HepG2 (cell line): ENCODE results near the gene PRICKLE3. TPM values are rescaled to one million over a fixed set of nuclear protein-coding genes. Genes with fewer than 3 reads are reported as not detected.

Experiments used
- ATAC-seq: fragments of 200-7000 bp; cut with Tn5 transposase; 3 replicates; pipeline ENCODE4 v1.9.1; 2020; ENCODE audit warnings: mild to moderate bottlenecking, moderate library complexity
- BruUV-seq: library from RNA; stranded (reverse); fragments of 400-500 nt; replicated peaks from 2 replicates; lab custom pipeline; 2021; lab: Mats Ljungman, UMichigan
- CTCF ChIA-PET: fragments of 300-600 bp; formaldehyde crosslinking; extraction: SDS; loops from one replicate; lab custom pipeline; 2021; ENCODE audit warnings: low total read pairs, inconsistent platforms, low intra/inter-chr PET ratio; lab: Yijun Ruan, JAX
- POLR2A ChIA-PET: fragments of 350-600 bp; sonication (Branson Sonifier 250); formaldehyde crosslinking; loops from one replicate; lab custom pipeline; 2020; ENCODE audit warnings: antibody characterized with exemption, inconsistent platforms; lab: Yijun Ruan, JAX
- DNase-seq: peaks from one replicate; pipeline ENCODE4 v3.0.0-alpha.2; 2015; ENCODE audit warnings: low spot score
- FAIRE-seq: peaks from 3 replicates; lab custom pipeline; 2011; peaks lifted over from hg19 to GRCh38; lab: Jason Lieb, UNC
- H2AFZ ChIP-seq: one replicate; pipeline ENCODE4 v1.6.1; 2011; ENCODE audit warnings: low read length, inconsistent platforms
- H3K27ac ChIP-seq: fragments of 300-600 bp; 3 replicates; pipeline ENCODE4 v1.8.0; 2011; ENCODE audit warnings: mixed run types, mild to moderate bottlenecking, mixed read lengths, low read length, inconsistent platforms; ENCODE audit not compliant: insufficient read depth; ENCODE audit errors: extremely low read length
- H3K27me3 ChIP-seq, 2 experiments: fragments of 200-600 bp in 1 of 2; 2 replicates in 1 of 2; 3 replicates in 1 of 2; pipeline versions ENCODE4 v1.6.0 to v1.8.0; 2011; ENCODE audit warnings: low read length in 2 of 2, mild to moderate bottlenecking in 2 of 2, moderate library complexity in 2 of 2, inconsistent platforms in 1 of 2; ENCODE audit not compliant: insufficient read depth in 2 of 2, control insufficient read depth in 1 of 2
- H3K36me3 ChIP-seq, 2 experiments: fragments of 200-600 bp in 1 of 2; replicated peaks in 1 of 2; 2 replicates in 1 of 2; 3 replicates in 1 of 2; pipeline versions ENCODE4 v1.5.1 to v1.8.0; 2011; ENCODE audit warnings: low read length in 2 of 2, inconsistent platforms in 1 of 2; ENCODE audit not compliant: insufficient read depth in 2 of 2, control insufficient read depth in 1 of 2
- H3K4me1 ChIP-seq: 2 replicates; pipeline ENCODE4 v1.5.1; 2012; ENCODE audit warnings: low read length, inconsistent platforms; ENCODE audit not compliant: insufficient read depth
- H3K4me2 ChIP-seq: 2 replicates; pipeline ENCODE4 v1.6.0; 2011; ENCODE audit warnings: low read depth, low read length, inconsistent platforms
- H3K4me3 ChIP-seq, 3 experiments: fragments of 200-600 bp in 1 of 3; sonication (generic), shearing (Covaris generic) in 1 of 3; replicated peaks in 1 of 3; 2 replicates each; pipeline ENCODE4 v1.5.1; 2011 to 2016; ENCODE audit warnings: low read length in 3 of 3, inconsistent platforms in 2 of 3, low read depth in 2 of 3, mild to moderate bottlenecking in 2 of 3, control low read depth in 1 of 3, mixed read lengths in 1 of 3; ENCODE audit not compliant: insufficient read depth in 1 of 3
- H3K79me2 ChIP-seq: one replicate; pipeline ENCODE4 v1.6.1; 2011; ENCODE audit warnings: low read length, inconsistent platforms; ENCODE audit not compliant: insufficient read depth
- H3K9ac ChIP-seq: 2 replicates; pipeline ENCODE4 v1.6.0; 2011; ENCODE audit warnings: mild to moderate bottlenecking, low read depth, low read length, inconsistent platforms; ENCODE audit not compliant: insufficient read depth
- H3K9me3 ChIP-seq: 2 replicates; pipeline ENCODE4 v1.5.1; 2012; ENCODE audit warnings: mild to moderate bottlenecking, low read length
- H4K20me1 ChIP-seq: 2 replicates; pipeline ENCODE4 v1.6.0; 2011; ENCODE audit warnings: inconsistent platforms, mild to moderate bottlenecking, low read length, moderate library complexity; ENCODE audit not compliant: insufficient read depth
- ZBTB33 ChIP-seq: sonication (generic); formaldehyde crosslinking; IDR thresholded peaks from 2 replicates; pipeline ENCODE4 v1.4.0; 2020; ENCODE audit warnings: missing genetic modification reagents
- ZNF34 ChIP-seq: sonication (generic); formaldehyde crosslinking; IDR thresholded peaks from 2 replicates; pipeline ENCODE4 v1.4.0; 2020; ENCODE audit warnings: mild to moderate bottlenecking, missing genetic modification reagents, borderline replicate concordance
- WGBS: methylation state at CpG from one replicate; pipeline ENCODE4 v1.1.6; 2017; ENCODE audit warnings: low lambda C conversion rate; 5-methylcytosine and 5-hydroxymethylcytosine counted together
- in situ Hi-C: cut with HindIII; loops from 2 replicates; pipeline ENCODE4 v1.10.0; 2017; ENCODE audit warnings: low pct_unique_long_range_greater_than_20kb; ENCODE audit not compliant: extremely low pct_ligation_motif_present
- intact Hi-C: fragments of 100-400 bp; cut with micrococcal nuclease; formaldehyde crosslinking; loops from one replicate; pipeline ENCODE4 v1.10.0; 2022; ENCODE audit not compliant: unreplicated experiment
- polyA plus RNA-seq, 8 experiments: library from polyadenylated mRNA; depleted of rRNA in 3 of 8; stranded (reverse) in 7 of 8; unstranded in 1 of 8; fragments of >200 nt; fragmentation: Illumina TruSeq in 4 of 8; extraction: Trizol in 4 of 8; gene quantifications; 2 replicates each; pipeline versions ENCODE4 v1.2.1 to v1.2.3, GENCODE V29; 2011 to 2016; ENCODE audit warnings: low read depth in 4 of 8, missing spikeins in 1 of 8, mixed read lengths in 1 of 8; ENCODE audit not compliant: insufficient read depth in 1 of 8
- total RNA-seq, 5 experiments: library from RNA; depleted of rRNA; stranded (reverse); fragments of >200 nt; fragmentation: Illumina TruSeq; extraction: Trizol; gene quantifications; 2 replicates each; pipeline ENCODE4 v1.2.3, GENCODE V29; 2016; ENCODE audit warnings: low read depth in 1 of 5

PRICKLE3 gene
- total and polyA plus RNA-seq, 2 of the 13 experiments (the other 11 are each of a cell fraction or from before 2014, with no cell fraction given) = 2.6 TPM

- H3K9ac ChIP-seq = no peak overlapping the region
- TF ChIP-seq ZNF34 (CRISPR knock-in tag) = no peak
- peak; percentile 57; the same call in 1 of the 2 replicates for TF ChIP-seq ZBTB33 (CRISPR knock-in tag)
- TF ChIP-seq, all 625 proteins: peak for 1
- no peaks in the 10 kb centered on the region for H3K27me3 ChIP-seq
- no peak for DNase-seq
- intact Hi-C loops = no loop called here
- CTCF ChIA-PET = no interaction called here
- WGBS = 83% methylated on average over 10 of the region's 61 CpGs
- POLR2A ChIA-PET = no interaction called here
- H3K4me2 ChIP-seq = no peak overlapping the region
- H3K36me3 ChIP-seq = no peaks in the 10 kb centered on the region
- no peaks in the 10 kb centered on the region for H3K79me2 ChIP-seq
- no peak overlapping the region for H2AFZ ChIP-seq
- no peaks in the 10 kb centered on the region for H4K20me1 ChIP-seq
- BruUV-seq = no TSS peak
- peaks cover 33% of the 10 kb centered on the region; the same call in 1 of the 2 replicates for H3K4me1 ChIP-seq
- no peak for FAIRE-seq
- no peak for ATAC-seq
- no peak overlapping the region for H3K4me3 ChIP-seq
- in situ Hi-C loops = no loop called here
- H3K27ac ChIP-seq = no peak overlapping the region
- no peaks in the 10 kb centered on the region for H3K9me3 ChIP-seq
These were observed 20.0 kb downstream of the PRICKLE3 start for GRCh38 chrX:49165901-49166881.
